ENCODE results near the gene AGFG1.

The AGFG1 gene

DNA sequence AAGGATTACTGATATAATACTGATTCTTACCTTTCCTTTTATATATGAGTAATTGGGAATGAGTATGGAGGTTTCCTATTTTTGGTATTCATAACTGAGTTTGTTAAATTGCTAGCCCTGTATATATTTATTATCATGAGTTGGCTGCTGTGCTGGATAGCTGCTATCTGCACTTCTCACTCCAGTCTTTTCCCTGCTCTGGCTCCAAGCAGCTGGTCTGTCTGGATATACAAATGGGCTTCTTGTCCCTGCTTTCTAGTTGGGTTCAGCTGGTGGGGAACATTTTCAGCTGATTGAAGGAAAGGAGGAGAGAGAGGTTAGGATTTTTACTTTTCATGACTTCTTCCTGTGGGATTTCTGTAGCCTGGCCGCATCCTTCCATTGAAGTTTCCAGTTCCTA lies 41.2 kb downstream of the AGFG1 start:
- TF ChIP-seq TOX (CRISPR knock-in tag; IDR thresholded peaks at IDR 0.05; ENCODE audit: borderline replicate concordance) (no peak), TSHZ2 (CRISPR knock-in tag; IDR thresholded peaks at IDR 0.05) (no peak), ESRRG (CRISPR knock-in tag; IDR thresholded peaks at IDR 0.05) (no peak)
- TF ChIP-seq, protein P1, sequence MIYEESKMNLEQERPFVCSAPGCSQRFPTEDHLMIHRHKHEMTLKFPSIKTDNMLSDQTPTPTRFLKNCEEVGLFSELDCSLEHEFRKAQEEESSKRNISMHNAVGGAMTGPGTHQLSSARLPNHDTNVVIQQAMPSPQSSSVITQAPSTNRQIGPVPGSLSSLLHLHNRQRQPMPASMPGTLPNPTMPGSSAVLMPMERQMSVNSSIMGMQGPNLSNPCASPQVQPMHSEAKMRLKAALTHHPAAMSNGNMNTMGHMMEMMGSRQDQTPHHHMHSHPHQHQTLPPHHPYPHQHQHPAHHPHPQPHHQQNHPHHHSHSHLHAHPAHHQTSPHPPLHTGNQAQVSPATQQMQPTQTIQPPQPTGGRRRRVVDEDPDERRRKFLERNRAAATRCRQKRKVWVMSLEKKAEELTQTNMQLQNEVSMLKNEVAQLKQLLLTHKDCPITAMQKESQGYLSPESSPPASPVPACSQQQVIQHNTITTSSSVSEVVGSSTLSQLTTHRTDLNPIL (CRISPR knock-in tag; IDR thresholded peaks at IDR 0.05; ENCODE audit: low read depth) = no peak
- no peak for ATAC-seq

GRCh38 chr2:227515742-227516141 lies 43.8 kb downstream of the AGFG1 start:
- ATAC-seq = no peak
- TF ChIP-seq PPARA (CRISPR knock-in tag; IDR thresholded peaks at IDR 0.05; ENCODE audit: borderline replicate concordance) (no peak), ZFP30 (CRISPR knock-in tag; IDR thresholded peaks at IDR 0.05) (no peak), ZFP3 (CRISPR knock-in tag; IDR thresholded peaks at IDR 0.05) (no peak), CSRNP3 (CRISPR knock-in tag; IDR thresholded peaks at IDR 0.05) (no peak), SNAI2 (CRISPR knock-in tag; IDR thresholded peaks at IDR 0.05) (no peak), OSR1 (CRISPR knock-in tag; IDR thresholded peaks at IDR 0.05) (no peak), RARB (CRISPR knock-in tag; IDR thresholded peaks at IDR 0.05) (no peak), ISL1 (CRISPR knock-in tag; IDR thresholded peaks at IDR 0.05) (no peak), CSDC2 (CRISPR knock-in tag; IDR thresholded peaks at IDR 0.05) (no peak)
- TF ChIP-seq, protein P2, sequence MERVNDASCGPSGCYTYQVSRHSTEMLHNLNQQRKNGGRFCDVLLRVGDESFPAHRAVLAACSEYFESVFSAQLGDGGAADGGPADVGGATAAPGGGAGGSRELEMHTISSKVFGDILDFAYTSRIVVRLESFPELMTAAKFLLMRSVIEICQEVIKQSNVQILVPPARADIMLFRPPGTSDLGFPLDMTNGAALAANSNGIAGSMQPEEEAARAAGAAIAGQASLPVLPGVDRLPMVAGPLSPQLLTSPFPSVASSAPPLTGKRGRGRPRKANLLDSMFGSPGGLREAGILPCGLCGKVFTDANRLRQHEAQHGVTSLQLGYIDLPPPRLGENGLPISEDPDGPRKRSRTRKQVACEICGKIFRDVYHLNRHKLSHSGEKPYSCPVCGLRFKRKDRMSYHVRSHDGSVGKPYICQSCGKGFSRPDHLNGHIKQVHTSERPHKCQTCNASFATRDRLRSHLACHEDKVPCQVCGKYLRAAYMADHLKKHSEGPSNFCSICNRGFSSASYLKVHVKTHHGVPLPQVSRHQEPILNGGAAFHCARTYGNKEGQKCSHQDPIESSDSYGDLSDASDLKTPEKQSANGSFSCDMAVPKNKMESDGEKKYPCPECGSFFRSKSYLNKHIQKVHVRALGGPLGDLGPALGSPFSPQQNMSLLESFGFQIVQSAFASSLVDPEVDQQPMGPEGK (CRISPR knock-in tag; IDR thresholded peaks at IDR 0.05; ENCODE audit: borderline replicate concordance) = no peak
- TF ChIP-seq, protein P1 (CRISPR knock-in tag; IDR thresholded peaks at IDR 0.05; ENCODE audit: low read depth) = no peak

GRCh38 chr2:227517724-227518123 lies 45.8 kb downstream of the AGFG1 start:
- ATAC-seq = no peak
- no peak for TF ChIP-seq ZFP30 (CRISPR knock-in tag; IDR thresholded peaks at IDR 0.05)
- TF ChIP-seq ZC3H10 (CRISPR knock-in tag; IDR thresholded peaks at IDR 0.05) = no peak
- TF ChIP-seq, protein P1 (CRISPR knock-in tag; IDR thresholded peaks at IDR 0.05; ENCODE audit: low read depth) = no peak
- TF ChIP-seq, protein P2 (CRISPR knock-in tag; IDR thresholded peaks at IDR 0.05; ENCODE audit: borderline replicate concordance) = no peak
- no peak for TF ChIP-seq SNAI2 (CRISPR knock-in tag; IDR thresholded peaks at IDR 0.05)
- no peak for TF ChIP-seq TOX (CRISPR knock-in tag; IDR thresholded peaks at IDR 0.05; ENCODE audit: borderline replicate concordance)
- no peak for TF ChIP-seq ZFP3 (CRISPR knock-in tag; IDR thresholded peaks at IDR 0.05)
- no peak for TF ChIP-seq TCF4 (CRISPR knock-in tag; IDR thresholded peaks at IDR 0.05; ENCODE audit: borderline replicate concordance)
- no peak for TF ChIP-seq PPARA (CRISPR knock-in tag; IDR thresholded peaks at IDR 0.05; ENCODE audit: borderline replicate concordance)
- no peak for TF ChIP-seq ZNF8 (CRISPR knock-in tag; IDR thresholded peaks at IDR 0.05)
- no peak for TF ChIP-seq ZNF70 (CRISPR knock-in tag; IDR thresholded peaks at IDR 0.05)
- TF ChIP-seq RARB (CRISPR knock-in tag; IDR thresholded peaks at IDR 0.05) = no peak
- no peak for TF ChIP-seq TSHZ2 (CRISPR knock-in tag; IDR thresholded peaks at IDR 0.05)
- no peak for TF ChIP-seq GLIS3 (CRISPR knock-in tag; IDR thresholded peaks at IDR 0.05)
- TF ChIP-seq CSDC2 (CRISPR knock-in tag; IDR thresholded peaks at IDR 0.05) = no peak
- TF ChIP-seq ZNF565 (CRISPR knock-in tag; conservative IDR thresholded peaks at IDR 0.05; ENCODE audit: low read depth) = no peak
- TF ChIP-seq ISL1 (CRISPR knock-in tag; IDR thresholded peaks at IDR 0.05) = no peak
